Right lobe of liver (tissue), 4 donors: ENCODE measurements around the gene WDR35.

Experiments
- POLR2A ChIP-seq: fragments of 450-650 bp; IDR thresholded peaks from one replicate; pipeline ENCODE4 v1.6.1; 2017; ENCODE audit warnings: antibody characterized with exemption, mild to moderate bottlenecking
- TF ChIP-seq, protein P1 (sequence below), 4 donors: fragments of 200-600 bp in 3 of 4; fragments of 450-650 bp in 1 of 4; IDR thresholded peaks; one replicate each; pipeline versions ENCODE4 v1.5.1 to v1.8.0; 2016 to 2022; ENCODE audit warnings: antibody characterized with exemption in 4 of 4, mild to moderate bottlenecking in 2 of 4
- donor health status: DM: no; HTN: no; CAD: no.
- donor health status: DM: no; HTN: no; CAD: no.
- donor health status: DM: no; HTN: yes; CAD: no.

DNA sequence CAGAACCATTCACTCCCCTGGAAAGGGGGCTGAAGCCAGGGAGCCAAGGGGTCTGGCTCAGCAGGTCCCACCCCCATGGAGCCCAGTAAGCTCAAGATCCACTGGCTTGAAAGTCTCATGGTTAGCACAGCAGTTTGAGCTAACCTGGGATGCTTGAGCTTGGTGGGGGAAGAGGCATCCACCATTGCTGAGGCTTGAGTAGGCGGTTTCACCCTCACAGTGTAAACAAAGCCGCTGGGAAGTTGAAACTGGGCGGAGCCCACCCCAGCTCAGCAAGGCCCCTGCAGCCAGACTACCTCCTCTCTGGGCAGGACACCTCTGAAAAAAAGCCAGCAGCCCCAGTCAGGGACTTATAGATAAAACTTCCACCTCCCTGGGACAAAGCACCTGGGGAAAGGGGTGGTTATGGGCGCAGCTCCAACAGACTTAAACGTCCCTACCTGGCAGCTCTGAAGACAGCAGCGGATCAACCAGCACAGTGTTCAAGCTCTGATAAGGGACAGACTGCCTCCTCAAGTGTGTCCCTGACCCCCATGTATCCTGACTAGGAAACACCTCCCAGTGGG lies 73.4 kb downstream of the WDR35 start:
- no peak for TF ChIP-seq POLR2A
- TF ChIP-seq, protein P1, sequence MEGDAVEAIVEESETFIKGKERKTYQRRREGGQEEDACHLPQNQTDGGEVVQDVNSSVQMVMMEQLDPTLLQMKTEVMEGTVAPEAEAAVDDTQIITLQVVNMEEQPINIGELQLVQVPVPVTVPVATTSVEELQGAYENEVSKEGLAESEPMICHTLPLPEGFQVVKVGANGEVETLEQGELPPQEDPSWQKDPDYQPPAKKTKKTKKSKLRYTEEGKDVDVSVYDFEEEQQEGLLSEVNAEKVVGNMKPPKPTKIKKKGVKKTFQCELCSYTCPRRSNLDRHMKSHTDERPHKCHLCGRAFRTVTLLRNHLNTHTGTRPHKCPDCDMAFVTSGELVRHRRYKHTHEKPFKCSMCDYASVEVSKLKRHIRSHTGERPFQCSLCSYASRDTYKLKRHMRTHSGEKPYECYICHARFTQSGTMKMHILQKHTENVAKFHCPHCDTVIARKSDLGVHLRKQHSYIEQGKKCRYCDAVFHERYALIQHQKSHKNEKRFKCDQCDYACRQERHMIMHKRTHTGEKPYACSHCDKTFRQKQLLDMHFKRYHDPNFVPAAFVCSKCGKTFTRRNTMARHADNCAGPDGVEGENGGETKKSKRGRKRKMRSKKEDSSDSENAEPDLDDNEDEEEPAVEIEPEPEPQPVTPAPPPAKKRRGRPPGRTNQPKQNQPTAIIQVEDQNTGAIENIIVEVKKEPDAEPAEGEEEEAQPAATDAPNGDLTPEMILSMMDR (IDR thresholded peaks at IDR 0.05), result no peak
